GM03348 (cell line): Measurements from ENCODE around the gene ARHGAP31.

Experiments
- DNase-seq: peaks from one replicate; pipeline ENCODE4 v3.0.0; 2012; ENCODE audit warnings: low spot score

Gene ARHGAP31

DNA sequence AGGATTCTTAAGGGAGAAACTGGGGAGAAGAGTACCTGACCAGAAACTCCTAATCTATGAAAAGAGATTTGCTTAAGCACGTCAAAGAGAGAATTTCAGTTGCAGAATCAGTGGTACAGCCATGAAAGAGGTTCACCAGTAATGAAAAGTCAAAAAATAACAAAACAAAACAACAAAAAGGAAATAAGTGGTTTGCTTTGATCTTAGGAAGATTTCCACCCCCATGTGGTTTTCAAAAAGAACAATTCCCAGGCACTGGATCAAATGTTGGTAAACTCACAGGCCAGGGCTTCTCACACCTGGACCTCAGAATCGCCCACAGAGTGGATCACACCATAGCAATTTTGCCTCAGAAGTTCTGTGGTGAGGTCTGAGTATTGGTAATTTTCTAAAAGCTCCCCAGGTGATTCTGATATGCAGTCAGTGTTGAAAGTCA is 101.8 kb downstream of the ARHGAP31 start:
- no peak for DNase-seq

DNA sequence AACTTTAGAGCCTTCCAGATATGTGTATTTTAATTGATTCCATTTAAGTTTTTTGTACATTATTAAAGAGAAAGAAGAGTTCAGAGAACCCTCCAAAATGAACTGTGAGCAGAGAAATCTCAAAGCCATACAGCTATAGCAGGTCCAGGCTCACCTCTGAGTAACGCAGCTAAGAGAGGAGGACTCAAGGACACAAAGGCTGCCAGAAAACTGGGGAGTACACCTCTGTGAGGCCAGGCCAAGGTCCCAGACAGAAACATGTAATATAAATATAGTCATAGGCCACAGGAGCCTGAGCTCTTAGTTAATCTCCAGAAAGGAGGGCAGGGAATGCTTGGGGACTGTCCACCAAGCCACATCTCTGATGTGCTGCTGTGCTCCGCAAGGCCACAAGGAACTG is 102.7 kb downstream of the ARHGAP31 start:
- DNase-seq = no peak

GRCh38 chr3:119400466-119400865 is 106.3 kb downstream of the ARHGAP31 start:
- no peak for DNase-seq

DNA sequence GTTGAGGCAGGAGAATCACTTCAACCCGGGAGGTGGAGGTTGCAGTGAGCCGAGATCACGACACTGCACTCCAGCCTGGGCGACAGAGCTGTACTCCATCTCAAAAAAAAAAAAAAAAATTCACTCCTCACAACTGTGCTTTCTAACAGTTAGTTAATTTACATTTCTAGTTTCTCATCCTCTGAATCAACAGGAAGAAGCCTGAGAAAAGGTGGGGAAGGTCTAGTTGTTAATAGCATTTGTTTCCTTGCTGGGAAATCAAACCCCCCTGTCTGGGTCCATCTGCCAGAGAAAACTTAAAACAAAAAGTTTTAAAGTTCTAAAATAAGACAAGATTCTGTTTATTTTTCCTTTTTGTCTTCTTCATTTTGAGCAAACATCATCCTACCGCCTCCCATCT is 106.9 kb downstream of the ARHGAP31 start:
- DNase-seq = no peak

- DNase-seq = no peak
These were observed 107.6 kb downstream of the ARHGAP31 start for GRCh38 chr3:119401503-119402440.

GRCh38 chr3:119402791-119403190 is 108.6 kb downstream of the ARHGAP31 start:
- no peak for DNase-seq

GRCh38 chr3:119403201-119403600 is 109.0 kb downstream of the ARHGAP31 start:
- no peak for DNase-seq

- no peak for DNase-seq
These were observed 111.1 kb downstream of the ARHGAP31 start for GRCh38 chr3:119405315-119405714.

DNA sequence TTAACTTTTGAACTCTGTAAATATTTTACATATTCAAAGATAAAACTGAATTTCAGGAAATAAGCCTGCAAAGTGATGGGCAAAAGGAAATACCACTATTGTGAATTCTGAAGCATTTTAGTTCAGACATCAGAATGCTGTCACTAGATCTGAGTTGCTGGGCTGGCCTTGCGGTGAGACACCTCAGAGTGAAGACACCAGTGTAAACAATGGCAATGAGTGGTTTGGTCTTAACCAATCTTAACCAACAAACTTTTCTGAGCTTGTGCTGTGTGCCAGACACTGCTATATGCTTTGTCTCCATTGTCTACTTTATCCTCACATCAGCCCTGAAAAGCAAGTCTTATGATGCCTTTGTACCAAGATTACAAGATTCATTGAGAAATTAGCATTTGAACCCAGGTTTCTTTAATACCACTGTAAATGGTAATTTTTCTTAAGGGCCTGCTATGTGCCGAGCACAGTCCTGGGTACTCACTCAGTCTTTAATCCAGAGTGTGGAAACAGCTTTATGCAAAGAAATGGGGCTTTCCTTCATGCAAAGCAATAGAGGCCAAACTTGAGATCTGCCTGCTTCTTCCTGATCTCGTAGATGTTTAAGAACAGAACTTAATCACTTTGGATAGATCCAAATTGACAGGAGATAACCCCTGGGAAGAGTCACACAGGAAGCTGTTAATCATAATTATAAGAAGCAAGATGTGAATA is 114.2 kb downstream of the ARHGAP31 start:
- DNase-seq = no peak

DNA sequence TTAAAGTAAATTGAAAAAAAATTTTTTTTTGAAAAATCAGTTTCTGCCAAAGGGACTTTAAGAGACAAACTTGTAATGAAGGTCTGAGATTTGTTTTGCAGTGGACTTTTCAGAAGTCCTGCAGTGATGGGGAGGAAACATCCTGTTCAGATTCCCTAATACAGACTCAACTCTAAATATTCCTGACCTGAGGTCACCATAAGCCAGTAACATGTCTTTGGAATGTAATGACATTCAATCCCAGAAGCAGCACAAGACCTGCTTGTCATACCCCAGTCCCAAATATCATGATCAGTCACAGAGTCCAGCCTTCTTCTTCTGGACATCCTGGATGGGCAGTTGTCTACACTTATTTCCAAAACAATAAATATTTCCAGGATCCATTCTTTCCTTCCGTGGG is 115.7 kb downstream of the ARHGAP31 start:
- no peak for DNase-seq

DNA sequence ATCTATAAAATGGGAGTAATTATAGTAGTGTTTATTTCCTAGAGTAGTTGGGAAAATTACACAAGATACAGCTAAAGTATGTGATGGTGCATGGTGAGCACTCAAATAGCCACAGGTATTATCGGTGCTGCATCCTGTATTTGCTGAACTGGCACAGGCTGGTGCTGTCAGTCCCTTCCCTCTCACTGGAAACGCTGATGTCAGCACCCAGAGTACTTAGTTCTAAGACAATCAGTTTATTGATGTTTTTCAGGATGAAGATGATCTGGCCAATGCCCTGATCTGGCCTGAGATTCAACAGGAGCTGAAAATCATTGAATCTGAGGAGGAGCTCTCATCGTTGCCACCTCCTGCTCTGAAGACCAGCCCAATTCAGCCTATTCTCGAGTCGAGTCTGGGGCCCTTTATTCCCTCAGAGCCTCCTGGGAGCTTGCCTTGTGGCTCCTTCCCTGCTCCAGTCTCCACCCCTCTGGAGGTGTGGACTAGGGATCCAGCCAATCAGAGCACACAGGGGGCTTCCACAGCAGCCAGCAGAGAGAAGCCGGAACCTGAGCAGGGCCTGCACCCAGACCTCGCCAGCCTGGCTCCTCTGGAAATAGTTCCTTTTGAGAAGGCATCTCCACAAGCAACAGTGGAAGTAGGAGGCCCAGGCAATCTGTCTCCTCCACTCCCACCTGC is 119.6 kb downstream of the ARHGAP31 start:
- no peak for DNase-seq

DNA sequence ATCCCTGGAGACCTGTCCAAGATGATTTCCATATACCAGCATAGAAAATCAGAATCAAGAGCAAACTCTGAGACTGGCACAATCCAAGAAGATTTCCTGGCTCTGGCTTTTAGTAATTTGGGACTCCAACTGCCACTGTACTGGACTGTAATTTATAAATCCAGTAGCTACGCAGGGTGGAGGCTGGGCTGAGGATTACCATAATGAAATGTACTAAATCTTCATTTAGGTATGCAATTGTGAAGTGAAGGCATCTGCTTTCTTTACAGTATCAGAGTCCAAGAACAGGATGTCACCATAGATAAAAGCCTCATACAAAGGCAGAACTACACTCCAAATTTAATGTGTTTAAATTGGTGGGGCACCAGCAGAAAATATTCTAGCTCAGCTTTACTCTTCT is 122.7 kb downstream of the ARHGAP31 start:
- no peak for DNase-seq

DNA sequence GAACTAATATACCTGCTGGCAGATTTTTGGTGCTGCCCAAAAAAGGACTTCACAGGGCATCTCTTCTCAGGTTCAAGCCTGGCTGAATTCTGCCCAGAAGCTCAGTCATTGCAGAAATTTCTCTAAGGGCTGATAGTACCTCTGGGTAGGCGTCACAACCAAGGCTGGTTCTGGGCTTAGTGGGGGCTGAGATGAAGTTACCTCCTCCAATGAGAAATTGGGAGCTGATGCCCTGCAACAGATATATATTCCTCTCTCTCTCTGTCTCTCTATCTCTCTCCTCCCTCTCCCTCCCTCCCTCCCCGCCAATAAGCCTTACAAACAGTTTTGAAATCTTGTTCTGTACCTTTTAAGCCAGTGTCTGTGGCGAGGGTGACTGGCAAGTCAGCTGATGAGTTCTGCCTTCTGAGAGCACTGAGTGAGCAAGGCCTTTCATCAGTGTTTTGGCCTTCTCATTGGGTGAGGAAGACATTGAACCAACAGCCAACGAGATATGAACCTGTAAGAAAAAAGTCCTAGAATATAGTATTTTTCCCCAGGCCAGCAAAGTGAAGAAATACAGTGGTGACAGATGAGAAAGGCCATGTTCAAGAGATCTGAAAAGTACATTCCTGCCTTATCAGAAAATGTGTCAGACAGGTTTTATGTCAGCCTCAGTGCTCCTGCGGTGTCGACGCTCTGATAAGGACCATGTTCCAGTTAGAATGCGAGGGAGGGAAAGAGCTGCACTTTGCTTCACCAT is 123.8 kb downstream of the ARHGAP31 start:
- no peak for DNase-seq

GRCh38 chr3:119418641-119419040 is 124.5 kb downstream of the ARHGAP31 start:
- DNase-seq = no peak

DNA sequence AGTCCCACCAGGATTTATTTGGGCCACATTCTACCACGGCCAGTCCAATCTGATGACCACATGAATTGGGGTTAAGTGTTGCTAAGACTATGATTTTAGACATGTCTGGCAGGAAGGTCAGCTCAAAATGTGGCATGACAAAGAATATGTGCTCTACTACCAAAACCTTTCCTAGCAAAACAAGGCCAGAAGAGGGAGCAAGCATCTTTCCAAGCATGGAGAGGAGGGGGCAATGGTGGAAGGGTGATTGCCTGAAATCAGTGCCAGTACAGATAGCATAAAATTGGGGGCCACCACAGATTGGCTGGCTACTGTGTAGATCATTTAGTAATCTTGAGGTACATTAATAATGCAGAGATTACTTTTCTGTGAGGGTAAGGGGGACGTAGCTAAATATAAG is 126.0 kb downstream of the ARHGAP31 start:
- no peak for DNase-seq

GRCh38 chr3:119427669-119428068 is 133.5 kb downstream of the ARHGAP31 start:
- no peak for DNase-seq

GRCh38 chr3:119428538-119428937 is 134.4 kb downstream of the ARHGAP31 start:
- DNase-seq = no peak

DNA sequence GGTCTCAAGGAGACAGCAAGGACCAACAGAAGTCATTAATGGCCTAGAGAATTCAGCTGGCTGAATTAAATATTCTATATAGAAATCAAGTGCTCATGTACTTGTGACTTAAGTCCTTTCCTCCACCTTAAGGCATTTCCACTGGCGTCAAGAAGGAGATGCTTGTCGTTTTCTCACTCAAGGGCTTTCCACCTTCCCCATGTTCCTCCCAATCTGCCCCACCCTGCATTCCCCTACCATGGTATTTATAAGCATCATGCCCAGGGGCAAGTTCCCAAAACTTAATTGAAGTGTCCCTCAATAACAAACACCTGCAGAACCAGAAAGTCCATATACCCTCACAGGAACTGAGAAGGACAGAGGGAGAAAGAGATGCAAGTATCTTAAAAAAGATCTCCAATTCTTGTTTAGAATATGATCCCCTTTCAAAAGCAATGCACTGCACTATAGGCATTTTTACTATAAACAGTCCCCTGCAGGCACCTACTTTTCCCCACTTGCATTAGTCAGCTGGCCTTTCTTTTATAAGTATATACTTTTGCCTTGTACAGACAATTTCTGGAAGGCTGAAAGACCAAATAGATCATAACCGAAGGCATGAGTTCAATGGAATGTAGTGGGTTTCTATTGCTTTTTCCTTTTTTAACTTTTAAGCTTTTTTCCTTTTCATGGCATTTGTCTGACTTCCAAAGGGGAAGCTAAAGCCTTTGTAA is 139.6 kb downstream of the ARHGAP31 start:
- no peak for DNase-seq

DNA sequence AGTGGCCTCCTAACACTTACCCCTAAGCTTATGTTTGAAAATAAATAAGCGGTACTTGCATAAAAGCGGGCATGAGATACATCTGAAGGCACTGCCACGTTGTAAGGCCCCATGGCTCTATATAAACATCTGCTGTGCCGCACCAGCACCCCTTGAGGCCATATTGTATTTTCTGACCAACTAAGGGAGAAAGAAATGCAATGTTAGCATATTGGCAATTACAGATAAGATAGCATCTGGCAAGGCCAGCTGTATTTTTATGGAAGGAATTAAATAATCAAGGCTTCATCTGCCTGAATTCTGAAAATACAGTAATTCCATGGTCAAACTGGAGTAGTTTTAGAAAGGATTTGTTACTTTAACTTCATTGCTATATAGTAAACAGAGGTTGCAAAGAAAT is 140.5 kb downstream of the ARHGAP31 start:
- DNase-seq = no peak

DNA sequence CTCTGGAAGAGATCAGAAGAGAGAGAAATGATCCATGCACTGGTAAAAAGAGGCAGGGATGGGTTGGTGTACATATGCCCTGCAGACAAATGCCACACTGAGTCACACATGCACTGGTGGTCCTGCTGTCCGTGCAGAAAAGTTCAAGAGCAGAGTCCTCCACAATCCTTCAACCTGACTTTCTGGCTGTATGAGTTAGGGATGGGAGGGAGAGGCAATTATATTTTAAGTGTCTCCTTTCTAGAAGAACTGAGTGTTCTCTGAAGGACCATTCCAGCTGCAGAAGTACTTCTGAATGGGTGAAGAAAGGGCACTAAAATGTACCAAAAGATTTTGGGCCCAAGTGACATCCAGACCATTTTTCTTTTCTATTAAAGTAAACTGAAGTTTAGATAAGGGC is 142.8 kb downstream of the ARHGAP31 start:
- no peak for DNase-seq

- no peak for DNase-seq
These were observed 143.6 kb downstream of the ARHGAP31 start for GRCh38 chr3:119437691-119438258.
